ENCODE data around the gene DBR1. TPM values are rescaled to one million over a fixed set of nuclear protein-coding genes. Genes with fewer than 3 reads are reported as not detected.

DBR1 gene
- total and polyA plus RNA-seq, 4 donors: 6.2 to 20.8 (median 12.3) TPM

- ATAC-seq (ENCODE audit: insufficient read depth, low FRiP score): no peak
- 71 to 88% methylated on average over 7 of the region's 7 CpGs for WGBS, 2 donors
- H3K4me1 ChIP-seq (ENCODE audit: control insufficient read depth in 5 of 5, insufficient read depth in 5 of 5, low read length in 5 of 5): peaks cover 0 to 7% (median 0%) of the 10 kb centered on the region in 5 donors
Measured at GRCh38 chr3:138213398-138214085, 38.8 kb upstream of the DBR1 start.

GRCh38 chr3:138210528-138210927, 35.8 kb upstream of the DBR1 start:
- no peak overlapping the region for H3K9ac ChIP-seq (ENCODE audit: insufficient read depth in 1 of 2, low read length in 2 of 2)
- no peaks in the 10 kb centered on the region for H3K27me3 ChIP-seq (ENCODE audit: control insufficient read depth in 3 of 3, insufficient read depth in 3 of 3, low read length in 2 of 3)
- peaks cover 0 to 9% (median under 1%) of the 10 kb centered on the region in 4 donors for H3K36me3 ChIP-seq (ENCODE audit: control insufficient read depth in 4 of 4, insufficient read depth in 4 of 4, low read length in 4 of 4)
- no peak overlapping the region for H3K27ac ChIP-seq (ENCODE audit: low read depth in 1 of 2, low read length in 1 of 2)
- no peak overlapping the region for H3K4me3 ChIP-seq
- DNase-seq: no peak
- H3K4me1 ChIP-seq (ENCODE audit: control insufficient read depth in 5 of 5, insufficient read depth in 5 of 5, low read length in 5 of 5): peaks cover 0 to 11% (median 0%) of the 10 kb centered on the region in 5 donors
- H3K9me3 ChIP-seq (ENCODE audit: control insufficient read depth in 4 of 4, insufficient read depth in 3 of 4, low read length in 3 of 4): no peaks in the 10 kb centered on the region
- WGBS, 2 donors: 86 to 94% methylated on average over 3 of the region's 3 CpGs
- TF ChIP-seq, protein P1, sequence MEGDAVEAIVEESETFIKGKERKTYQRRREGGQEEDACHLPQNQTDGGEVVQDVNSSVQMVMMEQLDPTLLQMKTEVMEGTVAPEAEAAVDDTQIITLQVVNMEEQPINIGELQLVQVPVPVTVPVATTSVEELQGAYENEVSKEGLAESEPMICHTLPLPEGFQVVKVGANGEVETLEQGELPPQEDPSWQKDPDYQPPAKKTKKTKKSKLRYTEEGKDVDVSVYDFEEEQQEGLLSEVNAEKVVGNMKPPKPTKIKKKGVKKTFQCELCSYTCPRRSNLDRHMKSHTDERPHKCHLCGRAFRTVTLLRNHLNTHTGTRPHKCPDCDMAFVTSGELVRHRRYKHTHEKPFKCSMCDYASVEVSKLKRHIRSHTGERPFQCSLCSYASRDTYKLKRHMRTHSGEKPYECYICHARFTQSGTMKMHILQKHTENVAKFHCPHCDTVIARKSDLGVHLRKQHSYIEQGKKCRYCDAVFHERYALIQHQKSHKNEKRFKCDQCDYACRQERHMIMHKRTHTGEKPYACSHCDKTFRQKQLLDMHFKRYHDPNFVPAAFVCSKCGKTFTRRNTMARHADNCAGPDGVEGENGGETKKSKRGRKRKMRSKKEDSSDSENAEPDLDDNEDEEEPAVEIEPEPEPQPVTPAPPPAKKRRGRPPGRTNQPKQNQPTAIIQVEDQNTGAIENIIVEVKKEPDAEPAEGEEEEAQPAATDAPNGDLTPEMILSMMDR (IDR thresholded peaks at IDR 0.05; ENCODE audit: control extremely low read depth, extremely low read depth): no peak
- ATAC-seq (ENCODE audit: insufficient read depth, low FRiP score): no peak

More at GRCh38 chr3:138213398-138214085, 38.8 kb upstream of the DBR1 start:
- H3K27me3 ChIP-seq (ENCODE audit: control insufficient read depth in 3 of 3, insufficient read depth in 3 of 3, low read length in 2 of 3): no peaks in the 10 kb centered on the region
- no peak for DNase-seq
- no peak overlapping the region for H3K9ac ChIP-seq (ENCODE audit: insufficient read depth in 1 of 2, low read length in 2 of 2)
- no peak overlapping the region for H3K27ac ChIP-seq (ENCODE audit: low read depth in 1 of 2, low read length in 1 of 2)
- TF ChIP-seq, protein P1 (IDR thresholded peaks at IDR 0.05; ENCODE audit: control extremely low read depth, extremely low read depth): no peak
- peaks cover 0 to 2% (median under 1%) of the 10 kb centered on the region in 4 donors for H3K36me3 ChIP-seq (ENCODE audit: control insufficient read depth in 4 of 4, insufficient read depth in 4 of 4, low read length in 4 of 4)
- H3K9me3 ChIP-seq (ENCODE audit: control insufficient read depth in 4 of 4, insufficient read depth in 3 of 4, low read length in 3 of 4): no peaks in the 10 kb centered on the region
- no peak overlapping the region for H3K4me3 ChIP-seq

GRCh38 chr3:138206196-138206595, 31.5 kb upstream of the DBR1 start:
- WGBS, 2 donors: 99 to 100% methylated on average over 2 of the region's 2 CpGs

More at GRCh38 chr3:138206196-138206595, 31.5 kb upstream of the DBR1 start:
- Histone ChIP-seq H3K27ac (ENCODE audit: low read depth in 1 of 2, low read length in 1 of 2) (no peak overlapping the region), H3K27me3 (ENCODE audit: control insufficient read depth in 3 of 3, insufficient read depth in 3 of 3, low read length in 2 of 3) (no peaks in the 10 kb centered on the region), H3K4me1 (ENCODE audit: control insufficient read depth in 5 of 5, insufficient read depth in 5 of 5, low read length in 5 of 5) (peaks cover 0 to 31% (median 0%) of the 10 kb centered on the region in 5 donors), H3K9me3 (ENCODE audit: control insufficient read depth in 4 of 4, insufficient read depth in 3 of 4, low read length in 3 of 4) (no peaks in the 10 kb centered on the region), H3K4me3 (no peak overlapping the region), H3K9ac (ENCODE audit: insufficient read depth in 1 of 2, low read length in 2 of 2) (no peak overlapping the region), H3K36me3 (ENCODE audit: control insufficient read depth in 4 of 4, insufficient read depth in 4 of 4, low read length in 4 of 4) (peaks cover 0 to 9% (median 2%) of the 10 kb centered on the region in 4 donors)
- ATAC-seq (ENCODE audit: insufficient read depth, low FRiP score): no peak
- no peak for DNase-seq
- TF ChIP-seq, protein P1 (IDR thresholded peaks at IDR 0.05; ENCODE audit: control extremely low read depth, extremely low read depth): no peak

Measured in lung (tissue), 12 donors.